Neuronal stem cell (in vitro differentiated cells): ENCODE results near the gene CCDC30.

Experiments used
- DNase-seq: peaks from one replicate; pipeline ENCODE4 v3.0.0-alpha.2; 2013; ENCODE audit warnings: low spot score
- H2AFZ ChIP-seq: one replicate; pipeline ENCODE4 v1.6.1; 2013; ENCODE audit warnings: mild to moderate bottlenecking, low read length, inconsistent platforms
- H2AK5ac ChIP-seq: 2 replicates; pipeline ENCODE4 v1.6.1; 2013; ENCODE audit warnings: low read depth, mild to moderate bottlenecking, inconsistent platforms, low read length, moderate library complexity, mixed read lengths
- H2BK120ac ChIP-seq: 2 replicates; pipeline ENCODE4 v1.6.1; 2013; ENCODE audit warnings: low read depth, mild to moderate bottlenecking, inconsistent platforms, low read length, moderate library complexity, mixed read lengths
- H2BK12ac ChIP-seq: one replicate; pipeline ENCODE4 v1.6.1; 2013; ENCODE audit warnings: low read length, inconsistent platforms
- H2BK15ac ChIP-seq: 2 replicates; pipeline ENCODE4 v1.6.1; 2013; ENCODE audit warnings: mild to moderate bottlenecking, low read length, inconsistent platforms, mixed read lengths
- H2BK5ac ChIP-seq: one replicate; pipeline ENCODE4 v1.6.1; 2013; ENCODE audit warnings: inconsistent platforms, mild to moderate bottlenecking, low read length, moderate library complexity
- H3K14ac ChIP-seq: one replicate; pipeline ENCODE4 v1.6.1; 2013; ENCODE audit warnings: low read length, inconsistent platforms
- H3K18ac ChIP-seq: 2 replicates; pipeline ENCODE4 v1.6.1; 2013; ENCODE audit warnings: low read length, inconsistent platforms
- H3K23ac ChIP-seq: 2 replicates; pipeline ENCODE4 v1.6.1; 2013; ENCODE audit warnings: low read depth, mild to moderate bottlenecking, mixed read lengths, low read length, inconsistent platforms; ENCODE audit not compliant: poor library complexity
- H3K27ac ChIP-seq: replicated peaks from 3 replicates; pipeline ENCODE4 v1.5.1; 2013; ENCODE audit warnings: low read length, inconsistent platforms
- H3K27me3 ChIP-seq, 3 experiments: 2 replicates each; pipeline ENCODE4 v1.6.1; 2013; ENCODE audit warnings: low read length in 3 of 3, mild to moderate bottlenecking in 2 of 3, inconsistent platforms in 1 of 3, low read depth in 1 of 3, mixed read lengths in 1 of 3, moderate library complexity in 1 of 3; ENCODE audit not compliant: control insufficient read depth in 3 of 3, insufficient read depth in 3 of 3
- H3K36me3 ChIP-seq, 2 donors: replicated peaks in 1 of 2; 2 replicates each; pipeline ENCODE4 v1.6.1; 2013; ENCODE audit warnings: low read length in 2 of 2; ENCODE audit not compliant: control insufficient read depth in 2 of 2, insufficient read depth in 2 of 2
- H3K4ac ChIP-seq: 2 replicates; pipeline ENCODE4 v1.6.1; 2013; ENCODE audit warnings: inconsistent platforms, mild to moderate bottlenecking, low read length, moderate library complexity
- H3K4me1 ChIP-seq, 2 donors: 1 replicate in 1 of 2; 2 replicates in 1 of 2; pipeline ENCODE4 v1.6.1; 2013; ENCODE audit warnings: low read length in 2 of 2, low read depth in 1 of 2; ENCODE audit not compliant: control insufficient read depth in 2 of 2, insufficient read depth in 1 of 2
- H3K4me2 ChIP-seq: one replicate; pipeline ENCODE4 v1.6.1; 2013; ENCODE audit warnings: mild to moderate bottlenecking, low read length, inconsistent platforms; ENCODE audit not compliant: insufficient read depth, poor library complexity, severe bottlenecking
- H3K4me3 ChIP-seq, 2 donors: 2 replicates each; pipeline ENCODE4 v1.5.1; 2013; ENCODE audit warnings: low read length in 2 of 2, mild to moderate bottlenecking in 2 of 2, inconsistent platforms in 1 of 2, moderate library complexity in 1 of 2
- H3K79me1 ChIP-seq: one replicate; pipeline ENCODE4 v1.6.1; 2013; ENCODE audit warnings: low read depth, mild to moderate bottlenecking, inconsistent platforms, low read length, moderate library complexity
- H3K9ac ChIP-seq: one replicate; pipeline ENCODE4 v1.6.1; 2013; ENCODE audit warnings: mild to moderate bottlenecking, low read depth, low read length, inconsistent platforms; ENCODE audit not compliant: poor library complexity
- H3K9me3 ChIP-seq, 2 donors: replicated peaks in 1 of 2; 2 replicates each; pipeline versions ENCODE3 to v1.6.1; 2013; ENCODE audit warnings: low read length in 2 of 2, mild to moderate bottlenecking in 2 of 2, inconsistent platforms in 1 of 2, low read depth in 1 of 2, mixed read lengths in 1 of 2, moderate library complexity in 1 of 2; ENCODE audit not compliant: control insufficient read depth in 2 of 2, insufficient read depth in 1 of 2
- H4K8ac ChIP-seq: one replicate; pipeline ENCODE4 v1.6.1; 2013; ENCODE audit warnings: low read depth, mild to moderate bottlenecking, inconsistent platforms, low read length, moderate library complexity
- H4K91ac ChIP-seq: one replicate; pipeline ENCODE4 v1.6.1; 2013; ENCODE audit warnings: low read length, low read depth, mild to moderate bottlenecking, inconsistent platforms; ENCODE audit not compliant: poor library complexity
- WGBS, 2 donors: extraction: QIAGEN DNeasy Blood & Tissue Kit; methylation state at CpG; one replicate each; pipeline ENCODE4 v1.1.7; 2013; ENCODE audit warnings: missing lambda C conversion rate in 2 of 2, mixed read lengths in 1 of 2; ENCODE audit not compliant: insufficient read length in 2 of 2, insufficient replicate concordance in 1 of 2; ENCODE audit errors: extremely low coverage in 2 of 2; 5-methylcytosine and 5-hydroxymethylcytosine counted together

CCDC30 gene

DNA sequence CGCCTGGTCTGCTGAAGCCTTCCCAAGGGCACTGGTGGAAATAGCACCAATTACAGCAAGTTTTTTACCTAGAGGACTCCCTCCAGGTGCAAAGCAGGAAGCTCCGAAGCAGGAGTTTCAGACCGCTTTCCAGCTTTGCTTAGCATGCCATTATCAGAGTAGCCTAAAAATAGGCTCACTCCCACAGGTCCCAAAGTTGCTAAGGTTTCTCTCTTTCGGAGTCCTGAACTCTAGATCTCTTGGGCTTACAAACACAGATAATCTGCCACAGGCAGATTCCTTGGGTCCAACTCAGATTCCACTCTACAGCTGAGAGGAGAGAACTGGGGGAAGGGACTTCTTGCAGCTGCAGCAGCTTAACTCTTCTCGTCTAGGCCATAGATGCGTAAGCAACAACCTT lies 29.7 kb upstream of the CCDC30 start:
- H2BK5ac ChIP-seq, result no peak overlapping the region
- no peak overlapping the region for H3K4ac ChIP-seq
- no peak overlapping the region for H3K4me3 ChIP-seq
- H3K14ac ChIP-seq, result no peak overlapping the region
- no peaks in the 10 kb centered on the region for H3K9me3 ChIP-seq
- H3K4me1 ChIP-seq, result no peaks in the 10 kb centered on the region
- no peak overlapping the region for H2AFZ ChIP-seq
- H3K27me3 ChIP-seq, result no peaks in the 10 kb centered on the region
- no peaks in the 10 kb centered on the region for H3K36me3 ChIP-seq
- H3K18ac ChIP-seq, result no peak overlapping the region
- no peak overlapping the region for H3K9ac ChIP-seq
- no peaks in the 10 kb centered on the region for H3K79me1 ChIP-seq
- no peak overlapping the region for H3K27ac ChIP-seq
- H2BK15ac ChIP-seq, result no peak overlapping the region
- no peak for DNase-seq
- H2BK120ac ChIP-seq, result no peak overlapping the region
- no peak overlapping the region for H4K8ac ChIP-seq
- no peak overlapping the region for H2BK12ac ChIP-seq
- H3K4me2 ChIP-seq, result no peak overlapping the region
- WGBS, 2 donors, result no CpG with 5 or more reads among the region's 6 CpGs
- H3K23ac ChIP-seq, result no peak overlapping the region
- no peak overlapping the region for H2AK5ac ChIP-seq
- H4K91ac ChIP-seq, result no peak overlapping the region

DNA sequence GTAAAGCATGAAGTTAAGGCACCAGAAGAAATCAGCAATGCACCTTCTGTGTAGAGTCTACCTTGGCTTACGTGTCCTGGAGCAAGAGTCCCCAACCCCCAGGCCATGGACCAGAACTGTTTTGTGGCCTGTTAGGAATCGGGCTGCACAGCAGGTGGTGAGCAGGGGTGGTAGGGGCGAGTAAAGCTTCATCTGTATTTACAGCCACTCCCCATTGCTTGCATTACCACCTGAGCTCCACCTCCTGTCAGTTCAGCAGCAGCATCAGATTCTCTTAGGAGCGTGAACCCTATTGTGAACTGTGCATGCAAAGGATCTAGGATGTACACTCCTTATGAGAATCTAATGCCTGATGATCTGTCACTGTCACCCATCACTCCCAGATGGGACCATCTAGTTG lies 28.7 kb upstream of the CCDC30 start:
- no peak overlapping the region for H2BK120ac ChIP-seq
- H2AK5ac ChIP-seq, result no peak overlapping the region
- H2BK15ac ChIP-seq, result no peak overlapping the region

DNA sequence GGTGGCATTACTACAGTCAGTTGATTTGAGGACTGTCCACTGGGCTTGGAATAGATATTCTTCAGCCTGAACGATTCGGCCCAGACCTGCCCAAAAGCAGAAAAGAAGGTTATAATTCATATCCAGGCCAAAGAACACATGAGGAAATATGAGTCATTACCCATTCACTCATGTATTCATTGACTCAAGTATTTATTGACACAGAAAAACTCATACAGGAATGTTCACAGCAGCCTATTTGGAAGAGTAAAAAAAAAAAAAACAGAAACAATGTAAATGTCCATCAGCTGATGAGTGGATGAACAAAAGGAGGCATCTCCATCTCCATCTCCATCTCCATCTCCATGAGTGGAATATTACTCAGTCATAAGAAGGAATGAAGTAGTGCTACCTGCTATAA lies 23.1 kb upstream of the CCDC30 start:
- Histone ChIP-seq H2BK120ac (no peak overlapping the region), H2BK15ac (no peak overlapping the region), H3K23ac (no peak overlapping the region), H3K14ac (no peak overlapping the region), H3K9ac (no peak overlapping the region), H2BK12ac (no peak overlapping the region), H3K4me2 (no peak overlapping the region), H2AFZ (no peak overlapping the region), H2AK5ac (no peak overlapping the region), H3K4me3 (no peak overlapping the region), H3K18ac (no peak overlapping the region), H4K8ac (no peak overlapping the region), H3K4ac (no peak overlapping the region), H3K27me3 (no peaks in the 10 kb centered on the region), H4K91ac (no peak overlapping the region), H3K36me3 (no peaks in the 10 kb centered on the region), H2BK5ac (no peak overlapping the region), H3K27ac (no peak overlapping the region), H3K9me3 (no peaks in the 10 kb centered on the region), H3K79me1 (no peaks in the 10 kb centered on the region), H3K4me1 (no peaks in the 10 kb centered on the region)
- no CpG with 5 or more reads among the region's 2 CpGs for WGBS, 2 donors
- DNase-seq, result no peak

More for the DNA sequence above, 28.7 kb upstream of the CCDC30 start:
- H3K23ac ChIP-seq, result no peak overlapping the region
- no peak overlapping the region for H3K4me3 ChIP-seq
- no peak overlapping the region for H4K91ac ChIP-seq
- H4K8ac ChIP-seq, result no peak overlapping the region
- H3K18ac ChIP-seq, result no peak overlapping the region
- H3K9ac ChIP-seq, result no peak overlapping the region
- no peaks in the 10 kb centered on the region for H3K27me3 ChIP-seq
- H3K4me2 ChIP-seq, result no peak overlapping the region
- no peak overlapping the region for H2BK5ac ChIP-seq
- WGBS, 2 donors, result no CpG with 5 or more reads among the region's 4 CpGs
- no peak overlapping the region for H3K27ac ChIP-seq
- no peaks in the 10 kb centered on the region for H3K4me1 ChIP-seq
- H2AFZ ChIP-seq, result no peak overlapping the region
- no peak overlapping the region for H3K14ac ChIP-seq
- no peak overlapping the region for H3K4ac ChIP-seq
- no peak overlapping the region for H2BK12ac ChIP-seq
- no peaks in the 10 kb centered on the region for H3K9me3 ChIP-seq
- no peaks in the 10 kb centered on the region for H3K36me3 ChIP-seq
- H3K79me1 ChIP-seq, result no peaks in the 10 kb centered on the region
- no peak for DNase-seq

DNA sequence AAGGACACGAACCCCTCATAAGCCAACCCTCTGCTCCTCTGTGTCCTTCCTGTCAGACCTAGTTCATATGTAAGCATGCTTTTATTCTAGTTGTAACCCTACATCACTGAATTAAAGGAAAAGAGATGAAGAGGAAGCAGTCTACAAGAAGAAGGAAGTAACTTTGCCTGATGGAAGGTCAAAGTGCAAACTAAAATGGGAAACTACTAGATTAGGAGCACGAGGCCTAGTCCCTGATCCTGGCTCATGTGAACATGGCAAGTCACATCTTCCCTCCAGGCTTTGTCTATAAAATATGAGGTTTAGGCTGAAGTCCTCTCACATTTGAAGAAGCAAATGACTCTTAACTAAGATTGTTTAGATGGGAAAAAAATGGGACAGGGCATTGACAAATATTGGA lies 20.4 kb upstream of the CCDC30 start:
- Histone ChIP-seq H3K4ac (no peak overlapping the region), H2BK12ac (no peak overlapping the region), H4K91ac (no peak overlapping the region), H3K4me1 (no peaks in the 10 kb centered on the region), H3K9ac (no peak overlapping the region), H2BK15ac (no peak overlapping the region), H3K18ac (no peak overlapping the region), H3K23ac (no peak overlapping the region), H2AK5ac (no peak overlapping the region), H2BK120ac (no peak overlapping the region), H3K79me1 (no peaks in the 10 kb centered on the region), H3K27me3 (peaks cover 0 to 3% (median 0%) of the 10 kb centered on the region in 3 experiments), H3K4me2 (no peak overlapping the region), H3K36me3 (no peaks in the 10 kb centered on the region), H4K8ac (no peak overlapping the region), H3K27ac (no peak overlapping the region), H2AFZ (peak overlapping the region; percentile 33), H3K9me3 (no peaks in the 10 kb centered on the region), H2BK5ac (no peak overlapping the region), H3K4me3 (no peak overlapping the region), H3K14ac (no peak overlapping the region)
- no CpG with 5 or more reads among the region's 2 CpGs for WGBS, 2 donors
- DNase-seq, result no peak
